ENCODE results near the gene MED13L. TPM values are rescaled to one million over a fixed set of nuclear protein-coding genes. Genes with fewer than 3 reads are reported as not detected.

MED13L gene
- polyA plus RNA-seq, 1 of the 3 experiments (the other 2 are of a cell fraction): 17.1 TPM

DNA sequence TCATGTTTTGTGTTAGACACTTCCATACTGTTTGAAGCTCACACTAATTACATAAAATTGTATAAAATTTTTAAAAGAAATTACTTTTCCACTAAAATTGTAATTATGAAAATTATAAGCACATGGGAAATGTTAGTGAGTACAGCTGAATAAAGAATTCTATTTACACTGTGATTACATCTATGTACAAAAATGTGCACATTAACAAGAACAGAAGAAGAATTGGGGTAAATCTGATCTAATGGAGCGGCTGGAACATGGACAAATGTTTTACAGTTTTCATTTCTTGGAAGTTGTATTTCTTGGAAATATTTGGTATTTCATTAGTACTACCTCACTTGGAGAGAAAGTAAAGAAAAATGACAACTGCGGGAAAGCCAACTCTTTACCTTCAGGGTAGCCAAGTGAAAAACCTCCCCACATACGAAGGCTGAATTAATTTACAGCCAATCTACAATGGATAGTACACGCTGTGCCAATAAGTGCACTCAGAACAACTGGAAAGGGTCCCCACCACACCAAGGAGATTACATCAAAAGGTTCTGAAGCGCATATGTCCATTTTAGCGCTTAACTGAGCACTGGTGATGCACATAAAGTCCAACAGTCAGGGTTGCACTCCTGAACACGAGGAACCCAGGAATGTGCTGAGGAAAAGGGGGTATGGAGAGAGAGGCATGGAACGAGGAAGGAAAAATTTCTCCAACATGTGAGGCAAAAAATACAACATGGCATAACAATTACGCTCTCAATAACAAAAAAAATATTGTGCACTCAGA lies 17.5 kb downstream of the MED13L start:
- H3K79me2 ChIP-seq (ENCODE audit: insufficient read depth): peaks cover 100% of the 10 kb centered on the region
- CTCF ChIA-PET: interaction anchor here (1.9 kb wide), 1 partner anchor 24 kb away, joined by 7 read pairs; no protein-coding TSS in a partner anchor
- no peak overlapping the region for H2AFZ ChIP-seq (ENCODE audit: low read depth)
- TF ChIP-seq, protein P1, sequence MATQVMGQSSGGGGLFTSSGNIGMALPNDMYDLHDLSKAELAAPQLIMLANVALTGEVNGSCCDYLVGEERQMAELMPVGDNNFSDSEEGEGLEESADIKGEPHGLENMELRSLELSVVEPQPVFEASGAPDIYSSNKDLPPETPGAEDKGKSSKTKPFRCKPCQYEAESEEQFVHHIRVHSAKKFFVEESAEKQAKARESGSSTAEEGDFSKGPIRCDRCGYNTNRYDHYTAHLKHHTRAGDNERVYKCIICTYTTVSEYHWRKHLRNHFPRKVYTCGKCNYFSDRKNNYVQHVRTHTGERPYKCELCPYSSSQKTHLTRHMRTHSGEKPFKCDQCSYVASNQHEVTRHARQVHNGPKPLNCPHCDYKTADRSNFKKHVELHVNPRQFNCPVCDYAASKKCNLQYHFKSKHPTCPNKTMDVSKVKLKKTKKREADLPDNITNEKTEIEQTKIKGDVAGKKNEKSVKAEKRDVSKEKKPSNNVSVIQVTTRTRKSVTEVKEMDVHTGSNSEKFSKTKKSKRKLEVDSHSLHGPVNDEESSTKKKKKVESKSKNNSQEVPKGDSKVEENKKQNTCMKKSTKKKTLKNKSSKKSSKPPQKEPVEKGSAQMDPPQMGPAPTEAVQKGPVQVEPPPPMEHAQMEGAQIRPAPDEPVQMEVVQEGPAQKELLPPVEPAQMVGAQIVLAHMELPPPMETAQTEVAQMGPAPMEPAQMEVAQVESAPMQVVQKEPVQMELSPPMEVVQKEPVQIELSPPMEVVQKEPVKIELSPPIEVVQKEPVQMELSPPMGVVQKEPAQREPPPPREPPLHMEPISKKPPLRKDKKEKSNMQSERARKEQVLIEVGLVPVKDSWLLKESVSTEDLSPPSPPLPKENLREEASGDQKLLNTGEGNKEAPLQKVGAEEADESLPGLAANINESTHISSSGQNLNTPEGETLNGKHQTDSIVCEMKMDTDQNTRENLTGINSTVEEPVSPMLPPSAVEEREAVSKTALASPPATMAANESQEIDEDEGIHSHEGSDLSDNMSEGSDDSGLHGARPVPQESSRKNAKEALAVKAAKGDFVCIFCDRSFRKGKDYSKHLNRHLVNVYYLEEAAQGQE (IDR thresholded peaks at IDR 0.05; ENCODE audit: low read depth, low read length): no peak
- TF ChIP-seq CTCF (IDR thresholded peaks at IDR 0.05): no peak
- no peak for TF ChIP-seq FOXJ3 (CRISPR knock-in tag; IDR thresholded peaks at IDR 0.05)
- no peak for TF ChIP-seq PBX3 (IDR thresholded peaks at IDR 0.05)
- TF ChIP-seq GATA2 (CRISPR knock-in tag; IDR thresholded peaks at IDR 0.05): no peak
- TF ChIP-seq RFX5 (IDR thresholded peaks at IDR 0.05; ENCODE audit: low read length): no peak
- TF ChIP-seq JUND (IDR thresholded peaks at IDR 0.05): no peak
- no peak for TF ChIP-seq FOXM1 (IDR thresholded peaks at IDR 0.05; ENCODE audit: low read depth)
- TF ChIP-seq RAD21 (IDR thresholded peaks at IDR 0.05; ENCODE audit: low read length): no peak
- no peak for TF ChIP-seq MXI1 (IDR thresholded peaks at IDR 0.05; ENCODE audit: low read depth, low read length)
- TF ChIP-seq, protein P2, sequence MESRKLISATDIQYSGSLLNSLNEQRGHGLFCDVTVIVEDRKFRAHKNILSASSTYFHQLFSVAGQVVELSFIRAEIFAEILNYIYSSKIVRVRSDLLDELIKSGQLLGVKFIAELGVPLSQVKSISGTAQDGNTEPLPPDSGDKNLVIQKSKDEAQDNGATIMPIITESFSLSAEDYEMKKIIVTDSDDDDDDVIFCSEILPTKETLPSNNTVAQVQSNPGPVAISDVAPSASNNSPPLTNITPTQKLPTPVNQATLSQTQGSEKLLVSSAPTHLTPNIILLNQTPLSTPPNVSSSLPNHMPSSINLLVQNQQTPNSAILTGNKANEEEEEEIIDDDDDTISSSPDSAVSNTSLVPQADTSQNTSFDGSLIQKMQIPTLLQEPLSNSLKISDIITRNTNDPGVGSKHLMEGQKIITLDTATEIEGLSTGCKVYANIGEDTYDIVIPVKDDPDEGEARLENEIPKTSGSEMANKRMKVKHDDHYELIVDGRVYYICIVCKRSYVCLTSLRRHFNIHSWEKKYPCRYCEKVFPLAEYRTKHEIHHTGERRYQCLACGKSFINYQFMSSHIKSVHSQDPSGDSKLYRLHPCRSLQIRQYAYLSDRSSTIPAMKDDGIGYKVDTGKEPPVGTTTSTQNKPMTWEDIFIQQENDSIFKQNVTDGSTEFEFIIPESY (IDR thresholded peaks at IDR 0.05; ENCODE audit: borderline replicate concordance, low read depth): no peak
- TF ChIP-seq IRF3 (IDR thresholded peaks at IDR 0.05; ENCODE audit: low read depth, low read length): no peak
- no peak for TF ChIP-seq NRF1 (IDR thresholded peaks at IDR 0.05; ENCODE audit: low read depth, low read length)
- no peak for TF ChIP-seq POLR2AphosphoS5 (IDR thresholded peaks at IDR 0.05; ENCODE audit: low read depth, low read length)
- TF ChIP-seq TAF1 (IDR thresholded peaks at IDR 0.05; ENCODE audit: borderline replicate concordance, low read depth, low read length): no peak
- no peak for TF ChIP-seq EP300 (IDR thresholded peaks at IDR 0.05; ENCODE audit: borderline replicate concordance in 1 of 2, low read depth in 1 of 2, low read length in 1 of 2)
- 89% methylated on average over 9 of the region's 9 CpGs for WGBS (ENCODE audit: low lambda C conversion rate)
- H3K4me1 ChIP-seq (ENCODE audit: control insufficient read depth in 1 of 2, insufficient read depth in 2 of 2, low read depth in 1 of 2, low read length in 1 of 2): peaks cover 19 to 47% of the 10 kb centered on the region in 2 experiments
- H3K4me2 ChIP-seq: 0 out of 2 replicates have a peak overlapping the region, but pooled peaks have one; percentile 45
- peaks cover 12% of the 10 kb centered on the region for H3F3A ChIP-seq (replicated peaks; ENCODE audit: insufficient read depth)
- no peak for DNase-seq
- no peaks in the 10 kb centered on the region for H3K9me2 ChIP-seq
- H3K9me3 ChIP-seq: no peaks in the 10 kb centered on the region
- no peak overlapping the region for H3K4me3 ChIP-seq (ENCODE audit: low read depth in 2 of 2, low read length in 1 of 2)
- POLR2A ChIA-PET: no interaction called here
- no peaks in the 10 kb centered on the region for H3K27me3 ChIP-seq (ENCODE audit: insufficient read depth)
- H3K9ac ChIP-seq: no peak overlapping the region
- H3K27ac ChIP-seq (ENCODE audit: low read depth in 2 of 2, low read length in 1 of 2): peak overlapping the region in 1 of 2 experiments; percentile 35; a peak in 1 of 4 replicates
- peaks cover 100% of the 10 kb centered on the region for H4K20me1 ChIP-seq (ENCODE audit: insufficient read depth)
- no peaks in the 10 kb centered on the region for H3K36me3 ChIP-seq (replicated peaks in 1 of 2; ENCODE audit: control insufficient read depth in 1 of 2, insufficient read depth in 2 of 2, low read length in 1 of 2)

Measured in SK-N-SH (cell line).